OCI-LY1 (cell line): Measurements from ENCODE around the gene AP1G2.

Experiments used
- CTCF ChIP-seq: fragments of 200-600 bp; sonication (generic), shearing (Covaris generic); IDR thresholded peaks from 2 replicates; pipeline ENCODE4 v1.5.1; 2017; ENCODE audit warnings: mild to moderate bottlenecking, antibody characterized with exemption, low read length, moderate library complexity, mixed read lengths
- EZH2 ChIP-seq: fragments of 200-600 bp; sonication (generic), shearing (Covaris generic); IDR thresholded peaks from 2 replicates; pipeline ENCODE4 v1.8.0; 2017; ENCODE audit warnings: borderline replicate concordance, mixed run types, mild to moderate bottlenecking, antibody characterized with exemption, low read length, moderate library complexity, mixed read lengths

- TF ChIP-seq CTCF = no peak
- no peak for TF ChIP-seq EZH2
Measured at GRCh38 chr14:23529016-23529415, 38.6 kb downstream of the AP1G2 start.
